CD14-positive monocyte (primary cell): Measurements from ENCODE around the gene UST. TPM values are rescaled to one million over a fixed set of nuclear protein-coding genes. Genes with fewer than 3 reads are reported as not detected.

Source experiments
- DNase-seq, 3 donors: peaks; one replicate each; pipeline ENCODE4 v3.0.0-alpha.2; 2011 to 2022
- H2AFZ ChIP-seq: 2 replicates; pipeline ENCODE4 v1.6.0; 2012; ENCODE audit warnings: mild to moderate bottlenecking, low read depth, low read length, inconsistent platforms; ENCODE audit not compliant: insufficient read depth, poor library complexity, severe bottlenecking
- H3K27ac ChIP-seq, 2 donors: 1 replicate in 1 of 2; 2 replicates in 1 of 2; pipeline ENCODE4 v1.5.1; 2012 to 2013; ENCODE audit warnings: low read length in 2 of 2, control low read depth in 1 of 2, inconsistent platforms in 1 of 2, low read depth in 1 of 2, mild to moderate bottlenecking in 1 of 2
- H3K27me3 ChIP-seq, 2 donors: one replicate each; pipeline versions ENCODE4 v1.6.0 to v1.6.1; 2011 to 2013; ENCODE audit warnings: low read length in 2 of 2; ENCODE audit not compliant: control insufficient read depth in 2 of 2, insufficient read depth in 2 of 2
- H3K36me3 ChIP-seq, 2 donors: replicated peaks in 1 of 2; 1 replicate in 1 of 2; 2 replicates in 1 of 2; pipeline versions ENCODE4 v1.5.1 to v1.6.1; 2012 to 2013; ENCODE audit warnings: low read length in 2 of 2, control low read depth in 1 of 2, inconsistent platforms in 1 of 2, mild to moderate bottlenecking in 1 of 2; ENCODE audit not compliant: insufficient read depth in 2 of 2, control insufficient read depth in 1 of 2
- H3K4me1 ChIP-seq, 2 donors: 1 replicate in 1 of 2; 2 replicates in 1 of 2; pipeline versions ENCODE4 v1.5.1 to v1.6.1; 2012 to 2013; ENCODE audit warnings: low read length in 2 of 2, control low read depth in 1 of 2, inconsistent platforms in 1 of 2, mild to moderate bottlenecking in 1 of 2, moderate library complexity in 1 of 2; ENCODE audit not compliant: insufficient read depth in 2 of 2, control insufficient read depth in 1 of 2
- H3K4me2 ChIP-seq: replicated peaks from 2 replicates; pipeline ENCODE3; 2012; ENCODE audit warnings: low read length, moderate library complexity, mild to moderate bottlenecking; ENCODE audit not compliant: poor library complexity, severe bottlenecking; ENCODE audit errors: extremely low read depth
- H3K4me3 ChIP-seq, 3 experiments: fragments of 200-600 bp in 1 of 3; sonication (generic) in 1 of 3; replicated peaks in 1 of 3; 1 replicate in 2 of 3; 2 replicates in 1 of 3; pipeline ENCODE4 v1.5.1; 2011 to 2013; ENCODE audit warnings: low read length in 3 of 3, mild to moderate bottlenecking in 3 of 3, control low read depth in 2 of 3, low read depth in 2 of 3, inconsistent platforms in 1 of 3, moderate library complexity in 1 of 3
- H3K79me2 ChIP-seq: 2 replicates; pipeline ENCODE4 v1.6.0; 2012; ENCODE audit warnings: mild to moderate bottlenecking, control low read depth, inconsistent platforms, low read length, moderate library complexity; ENCODE audit not compliant: insufficient read depth
- H3K9ac ChIP-seq: 2 replicates; pipeline ENCODE4 v1.6.0; 2017; ENCODE audit warnings: low read length, mild to moderate bottlenecking; ENCODE audit not compliant: insufficient read depth, poor library complexity, severe bottlenecking
- H3K9me3 ChIP-seq, 2 donors: replicated peaks in 1 of 2; 1 replicate in 1 of 2; 2 replicates in 1 of 2; pipeline versions ENCODE4 v1.5.1 to v1.6.1; 2012 to 2013; ENCODE audit warnings: low read length in 2 of 2, control low read depth in 1 of 2; ENCODE audit not compliant: control insufficient read depth in 1 of 2, insufficient read depth in 1 of 2
- H4K20me1 ChIP-seq: 2 replicates; pipeline ENCODE4 v1.6.0; 2012; ENCODE audit warnings: mild to moderate bottlenecking, low read length, control low read depth, moderate library complexity; ENCODE audit not compliant: insufficient read depth
- H3K27ac Mint-ChIP-seq, 7 donors: one replicate each; pipeline ENCODE4 v1.8.0; 2020; ENCODE audit warnings: mild to moderate bottlenecking in 7 of 7, mixed read lengths in 7 of 7, moderate library complexity in 6 of 7, inconsistent platforms in 2 of 7
- H3K27me3 Mint-ChIP-seq, 3 donors: one replicate each; pipeline ENCODE4 v1.8.0; 2021 to 2022; ENCODE audit warnings: low read depth in 3 of 3, mild to moderate bottlenecking in 3 of 3, mixed read lengths in 3 of 3, moderate library complexity in 3 of 3, inconsistent platforms in 1 of 3
- H3K36me3 Mint-ChIP-seq, 2 donors: one replicate each; pipeline ENCODE4 v1.8.0; 2020; ENCODE audit warnings: mixed read lengths in 2 of 2, inconsistent platforms in 1 of 2, mild to moderate bottlenecking in 1 of 2
- H3K4me1 Mint-ChIP-seq: one replicate; pipeline ENCODE4 v1.8.0; 2020; ENCODE audit warnings: mild to moderate bottlenecking, mixed read lengths
- H3K4me3 Mint-ChIP-seq, 2 donors: one replicate each; pipeline ENCODE4 v1.8.0; 2020; ENCODE audit warnings: mild to moderate bottlenecking in 2 of 2, mixed read lengths in 2 of 2, moderate library complexity in 1 of 2
- H3K9me3 Mint-ChIP-seq, 7 donors: one replicate each; pipeline ENCODE4 v1.8.0; 2020 to 2022; ENCODE audit warnings: mixed read lengths in 7 of 7, mild to moderate bottlenecking in 6 of 7, moderate library complexity in 6 of 7, inconsistent platforms in 2 of 7
- WGBS: methylation state at CpG from one replicate; pipeline ENCODE4 v1.1.5; 2013; ENCODE audit warnings: missing lambda C conversion rate; ENCODE audit not compliant: insufficient coverage; 5-methylcytosine and 5-hydroxymethylcytosine counted together
- intact Hi-C, 2 donors: fragments of 100-400 bp; cut with micrococcal nuclease; formaldehyde crosslinking; loops; one replicate each; pipeline versions ENCODE4 v1.15.0 to v1.15.1; 2023
- polyA plus RNA-seq, 3 donors: library from polyadenylated mRNA; depleted of rRNA in 1 of 3; unstranded in 2 of 3; stranded (reverse) in 1 of 3; fragments of 300-500 nt in 2 of 3; fragments of >200 nt in 1 of 3; fragmentation: Illumina TruSeq in 2 of 3; gene quantifications; 1 replicate in 2 of 3; 2 replicates in 1 of 3; pipeline ENCODE4 v1.2.3, GENCODE V29; 2012 to 2021
- TF ChIP-seq, protein P1 (sequence below): fragments of 200-600 bp; IDR thresholded peaks from one replicate; pipeline ENCODE4 v1.8.0; 2022; ENCODE audit warnings: antibody characterized with exemption, mild to moderate bottlenecking

Gene UST
- polyA plus RNA-seq, 3 donors = 0.33 to 0.53 (median 0.48) TPM

- Histone ChIP-seq H3K4me3 (no peak overlapping the region), H4K20me1 (no peaks in the 10 kb centered on the region), H3K9ac (no peak overlapping the region), H3K27me3 (no peaks in the 10 kb centered on the region), H3K4me2 (no peak overlapping the region), H2AFZ (no peak overlapping the region), H3K9me3 (no peaks in the 10 kb centered on the region), H3K27ac (no peak overlapping the region), H3K36me3 (no peaks in the 10 kb centered on the region), H3K79me2 (no peaks in the 10 kb centered on the region), H3K4me1 (peaks cover 23 to 27% of the 10 kb centered on the region in 2 donors)
- intact Hi-C loops = no loop called here
- TF ChIP-seq, protein P1, sequence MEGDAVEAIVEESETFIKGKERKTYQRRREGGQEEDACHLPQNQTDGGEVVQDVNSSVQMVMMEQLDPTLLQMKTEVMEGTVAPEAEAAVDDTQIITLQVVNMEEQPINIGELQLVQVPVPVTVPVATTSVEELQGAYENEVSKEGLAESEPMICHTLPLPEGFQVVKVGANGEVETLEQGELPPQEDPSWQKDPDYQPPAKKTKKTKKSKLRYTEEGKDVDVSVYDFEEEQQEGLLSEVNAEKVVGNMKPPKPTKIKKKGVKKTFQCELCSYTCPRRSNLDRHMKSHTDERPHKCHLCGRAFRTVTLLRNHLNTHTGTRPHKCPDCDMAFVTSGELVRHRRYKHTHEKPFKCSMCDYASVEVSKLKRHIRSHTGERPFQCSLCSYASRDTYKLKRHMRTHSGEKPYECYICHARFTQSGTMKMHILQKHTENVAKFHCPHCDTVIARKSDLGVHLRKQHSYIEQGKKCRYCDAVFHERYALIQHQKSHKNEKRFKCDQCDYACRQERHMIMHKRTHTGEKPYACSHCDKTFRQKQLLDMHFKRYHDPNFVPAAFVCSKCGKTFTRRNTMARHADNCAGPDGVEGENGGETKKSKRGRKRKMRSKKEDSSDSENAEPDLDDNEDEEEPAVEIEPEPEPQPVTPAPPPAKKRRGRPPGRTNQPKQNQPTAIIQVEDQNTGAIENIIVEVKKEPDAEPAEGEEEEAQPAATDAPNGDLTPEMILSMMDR = no peak
- 95% methylated on average over 3 of the region's 3 CpGs for WGBS
- Mint-ChIP-seq H3K36me3 (peaks cover 0 to under 1% of the 10 kb centered on the region in 2 donors), H3K27me3 (no peaks in the 10 kb centered on the region), H3K4me3 (no peak overlapping the region), H3K27ac (peak overlapping the region in 1 of 7 donors; percentile 26), H3K4me1 (peaks cover 34% of the 10 kb centered on the region), H3K9me3 (no peaks in the 10 kb centered on the region)
- no peak for DNase-seq
Observed at GRCh38 chr6:149108749-149109100, 361.9 kb downstream of the UST start.

- H3K36me3 Mint-ChIP-seq = peaks cover 0 to 2% of the 10 kb centered on the region in 2 donors
- Histone ChIP-seq H2AFZ (no peak overlapping the region), H3K4me1 (peaks cover 23 to 27% of the 10 kb centered on the region in 2 donors), H3K9me3 (no peaks in the 10 kb centered on the region), H4K20me1 (no peaks in the 10 kb centered on the region), H3K27me3 (no peaks in the 10 kb centered on the region), H3K9ac (no peak overlapping the region), H3K4me2 (no peak overlapping the region), H3K4me3 (no peak overlapping the region), H3K36me3 (no peaks in the 10 kb centered on the region), H3K27ac (no peak overlapping the region), H3K79me2 (no peaks in the 10 kb centered on the region)
- no peak overlapping the region for H3K27ac Mint-ChIP-seq
- H3K27me3 Mint-ChIP-seq = no peaks in the 10 kb centered on the region
- H3K4me3 Mint-ChIP-seq = no peak overlapping the region
- intact Hi-C loops = no loop called here
- peaks cover 36% of the 10 kb centered on the region for H3K4me1 Mint-ChIP-seq
- WGBS = no CpG with 5 or more reads among the region's 5 CpGs
- TF ChIP-seq, protein P1 = no peak
- no peak for DNase-seq
- H3K9me3 Mint-ChIP-seq = no peaks in the 10 kb centered on the region
Observed at GRCh38 chr6:149109397-149110070, 362.7 kb downstream of the UST start.
